Measurements from ENCODE around the gene SLC25A42.
"Not testable (repeated sequence)": the region's sequence is repeated elsewhere in the genome, so short reads cannot be mapped to it uniquely, and the experiment has no call there.

The SLC25A42 gene, protein sequence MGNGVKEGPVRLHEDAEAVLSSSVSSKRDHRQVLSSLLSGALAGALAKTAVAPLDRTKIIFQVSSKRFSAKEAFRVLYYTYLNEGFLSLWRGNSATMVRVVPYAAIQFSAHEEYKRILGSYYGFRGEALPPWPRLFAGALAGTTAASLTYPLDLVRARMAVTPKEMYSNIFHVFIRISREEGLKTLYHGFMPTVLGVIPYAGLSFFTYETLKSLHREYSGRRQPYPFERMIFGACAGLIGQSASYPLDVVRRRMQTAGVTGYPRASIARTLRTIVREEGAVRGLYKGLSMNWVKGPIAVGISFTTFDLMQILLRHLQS

DNA sequence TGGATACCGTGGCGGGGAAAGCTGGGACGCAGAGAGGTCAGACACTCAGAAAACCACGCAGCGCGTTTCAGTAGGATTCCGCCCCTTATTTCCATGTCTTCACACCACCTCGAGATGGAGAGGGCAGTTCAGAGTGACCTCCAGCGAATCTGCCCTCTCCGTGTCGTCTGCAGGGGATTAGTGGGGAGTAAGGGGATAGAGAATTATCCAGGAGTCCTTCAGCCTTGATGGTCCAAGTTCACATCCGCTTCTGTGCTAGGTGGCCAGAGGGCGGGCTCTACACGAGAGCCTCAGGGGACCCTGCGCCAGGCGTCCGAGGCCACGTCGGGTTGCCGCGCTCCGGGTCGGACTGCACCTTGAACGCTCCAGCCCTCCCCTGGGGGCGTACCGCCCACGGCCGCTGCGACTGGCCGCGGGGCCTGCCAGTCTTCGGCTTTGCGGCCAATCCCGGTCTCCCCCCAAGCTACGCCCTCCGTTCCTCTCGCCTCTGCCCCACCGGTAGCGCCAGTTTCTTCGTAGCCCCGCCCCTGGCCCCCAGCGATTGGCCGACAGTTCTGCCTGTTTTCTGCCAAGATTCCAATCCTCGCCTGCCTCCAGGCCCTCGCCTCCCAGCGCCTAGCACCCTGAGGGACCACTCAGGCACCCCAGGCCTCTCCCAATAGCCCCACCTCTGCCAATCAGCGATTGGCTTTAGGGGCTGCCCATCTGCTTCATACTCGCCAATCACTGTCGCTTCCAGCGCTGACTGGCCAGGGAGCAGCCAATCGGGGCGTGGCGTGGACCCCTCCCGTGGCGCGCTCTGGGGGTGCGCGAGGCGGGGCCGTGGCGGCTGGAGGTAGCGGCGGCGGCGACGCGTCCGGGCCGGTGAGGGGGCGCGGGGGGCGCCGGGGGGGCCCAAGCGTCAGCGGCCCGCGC, at the start of gene SLC25A42:
SLC25A42 (plus strand) TSS at position 812 of the 915 bp plus-strand sequence. CDS start 32,131 bp downstream, outside the sequence.
- Histone ChIP-seq H3K27me3 (no peaks in the 10 kb centered on the region), H3K27ac (peak within 1 kb of the TSS; percentile 85), H3K4me1 (peaks cover 0 to 25% (median 19%) of the 10 kb centered on the region in 4 donors), H3K4me3 (peak within 1 kb of the TSS; percentile 85 to 90), H3K36me3 (peaks cover 0 to 18% (median 0%) of the 10 kb centered on the region in 3 donors), H3K9me3 (no peaks in the 10 kb centered on the region)
- no peak for TF ChIP-seq CTCF (IDR thresholded peaks at IDR 0.05)
- peak; percentile 99 to 100 for DNase-seq
- intact Hi-C loops (cut with DNase I; ENCODE audit: low total_unique reads), result no loop called here

GRCh38 chr19:19021115-19021514, 42.7 kb upstream of the SLC25A42 start:
- no peaks in the 10 kb centered on the region for H3K27me3 ChIP-seq
- no peak overlapping the region for H3K27ac ChIP-seq
- H3K36me3 ChIP-seq, result peaks cover 45 to 75% (median 71%) of the 10 kb centered on the region in 3 donors
- DNase-seq, result no peak
- TF ChIP-seq CTCF (IDR thresholded peaks at IDR 0.05), result no peak
- intact Hi-C loops (cut with DNase I; ENCODE audit: low total_unique reads), result no loop called here
- H3K4me1 ChIP-seq, result no peaks in the 10 kb centered on the region
- no peaks in the 10 kb centered on the region for H3K9me3 ChIP-seq
- H3K4me3 ChIP-seq, result no peak overlapping the region

DNA sequence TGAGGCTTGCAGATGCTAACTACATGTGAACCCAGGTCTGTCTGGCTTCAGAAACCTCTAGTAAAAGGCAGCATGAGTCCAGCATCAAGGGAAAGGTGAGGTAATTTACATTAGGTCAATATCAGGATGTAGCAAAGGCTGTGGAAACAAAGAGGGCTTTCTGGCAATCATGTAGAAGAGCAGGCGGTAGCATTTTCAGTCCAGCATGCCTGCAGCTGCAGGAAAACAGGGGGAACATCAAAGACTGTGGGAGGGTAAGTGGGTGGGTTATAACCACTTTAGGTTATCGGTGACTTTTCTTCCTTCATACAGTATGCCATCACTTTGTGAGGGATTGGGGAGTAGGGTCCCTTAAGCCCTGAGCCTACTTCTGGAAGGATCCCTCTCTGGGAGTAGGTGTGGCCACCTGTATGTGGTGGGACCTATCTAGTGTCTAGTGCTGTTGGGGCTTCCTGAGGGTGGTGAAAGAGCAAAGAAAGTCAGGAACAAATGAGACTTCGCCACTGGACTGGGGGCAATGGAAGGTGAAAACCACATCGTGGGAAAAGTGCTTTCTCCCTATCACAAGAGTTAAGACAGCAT, 41.3 kb upstream of the SLC25A42 start:
- no peak for DNase-seq
- peaks cover 34 to 75% (median 69%) of the 10 kb centered on the region in 3 donors for H3K36me3 ChIP-seq
- no peaks in the 10 kb centered on the region for H3K27me3 ChIP-seq
- no peak overlapping the region for H3K4me3 ChIP-seq
- no peak overlapping the region for H3K27ac ChIP-seq
- intact Hi-C loops (cut with DNase I; ENCODE audit: low total_unique reads), result no loop called here
- TF ChIP-seq CTCF (IDR thresholded peaks at IDR 0.05), result no peak
- no peaks in the 10 kb centered on the region for H3K4me1 ChIP-seq
- no peaks in the 10 kb centered on the region for H3K9me3 ChIP-seq

DNA sequence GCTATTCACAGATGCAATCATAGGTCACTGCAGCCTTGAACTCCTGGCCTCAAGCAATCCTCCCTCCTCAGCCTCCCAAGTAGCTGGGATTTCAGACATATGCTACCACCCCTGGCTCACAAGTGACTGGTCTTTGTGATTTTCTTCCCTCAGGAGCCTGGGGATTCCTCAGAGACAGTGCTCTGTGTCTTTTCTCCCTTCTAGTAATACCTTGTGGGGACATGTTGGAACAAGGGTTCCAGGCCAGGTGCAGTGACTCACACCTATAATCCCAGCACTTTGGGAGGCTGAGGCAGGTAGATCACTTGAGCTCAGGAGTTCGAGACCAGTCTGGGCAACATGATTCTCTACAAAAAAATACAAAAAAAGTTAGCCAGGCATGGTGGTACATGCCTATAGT, 40.4 kb upstream of the SLC25A42 start:
- intact Hi-C loops (cut with DNase I; ENCODE audit: low total_unique reads); H3K4me1 ChIP-seq; H3K4me3 ChIP-seq; DNase-seq; H3K9me3 ChIP-seq; H3K27me3 ChIP-seq; H3K27ac ChIP-seq: not testable (repeated sequence)
- peaks cover 34 to 75% (median 69%) of the 10 kb centered on the region in 3 donors for H3K36me3 ChIP-seq

DNA sequence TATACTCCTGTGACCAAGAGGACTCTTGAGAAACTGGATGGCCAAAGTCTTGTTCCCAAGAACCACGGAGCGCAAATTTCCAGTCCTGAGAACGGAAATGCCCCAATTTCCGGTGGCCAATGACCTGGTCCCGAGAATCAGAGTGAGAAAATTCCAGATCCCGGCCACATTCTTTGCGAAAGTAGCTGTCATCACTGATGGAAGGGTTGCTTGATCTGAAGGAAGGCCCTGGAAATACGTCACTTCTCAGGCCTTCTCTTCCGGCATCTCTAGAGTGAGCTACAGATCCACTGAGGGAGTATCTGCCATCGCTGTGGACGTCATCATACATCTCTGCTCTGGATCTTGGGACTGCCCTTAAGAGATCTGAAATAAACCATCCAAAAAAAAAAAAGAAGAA, 37.9 kb upstream of the SLC25A42 start:
- H3K4me1 ChIP-seq, result no peaks in the 10 kb centered on the region
- intact Hi-C loops (cut with DNase I; ENCODE audit: low total_unique reads), result no loop called here
- H3K27ac ChIP-seq, result no peak overlapping the region
- H3K4me3 ChIP-seq, result no peak overlapping the region
- no peaks in the 10 kb centered on the region for H3K27me3 ChIP-seq
- no peak for TF ChIP-seq CTCF (IDR thresholded peaks at IDR 0.05)
- DNase-seq, result no peak
- peaks cover 38 to 90% (median 74%) of the 10 kb centered on the region in 3 donors for H3K36me3 ChIP-seq
- H3K9me3 ChIP-seq, result no peaks in the 10 kb centered on the region
